WERI-Rb-1 (cell line): ENCODE data around the gene C2CD2.
A peak's percentile ranks its signal among the peaks of the same experiment; 100 is the strongest.

ENCODE experiments used
- DNase-seq: peaks from one replicate; pipeline ENCODE4 v3.0.0-alpha.2; 2020
- H3K27ac ChIP-seq: fragments of 250-450 bp; sonication (Bioruptor Pico); 2 replicates; pipeline ENCODE4 v1.5.1; 2020; ENCODE audit warnings: mild to moderate bottlenecking, moderate library complexity
- H3K27me3 ChIP-seq: fragments of 250-450 bp; sonication (Bioruptor Pico); 2 replicates; pipeline ENCODE4 v1.5.1; 2021; ENCODE audit warnings: mild to moderate bottlenecking, low read depth, moderate library complexity; ENCODE audit not compliant: insufficient read depth, severe bottlenecking
- H3K36me3 ChIP-seq: fragments of 250-450 bp; sonication (Bioruptor Pico); 2 replicates; pipeline ENCODE4 v1.5.1; 2020; ENCODE audit warnings: mild to moderate bottlenecking, moderate library complexity
- H3K4me3 ChIP-seq: 2 replicates; pipeline ENCODE4 v1.5.1; 2011; ENCODE audit warnings: low read depth, mild to moderate bottlenecking, control low read depth, low read length
- H3K9me3 ChIP-seq: fragments of 250-450 bp; sonication (Bioruptor Pico); 2 replicates; pipeline ENCODE4 v1.5.1; 2021; ENCODE audit warnings: mild to moderate bottlenecking, moderate library complexity; ENCODE audit not compliant: severe bottlenecking
- CTCF ChIP-seq: IDR thresholded peaks from 2 replicates; pipeline ENCODE4 v1.5.1; 2011; ENCODE audit warnings: low read depth, mild to moderate bottlenecking, control low read depth, inconsistent platforms, low read length

C2CD2 gene

GRCh38 chr21:41973861-41974751, 20.3 kb upstream of the C2CD2 start:
- TF ChIP-seq CTCF, result peak; percentile 63
- Histone ChIP-seq H3K4me3 (no peak overlapping the region), H3K27me3 (no peaks in the 10 kb centered on the region), H3K36me3 (no peaks in the 10 kb centered on the region), H3K27ac (no peak overlapping the region), H3K9me3 (peaks cover 4% of the 10 kb centered on the region)
- DNase-seq, result no peak

GRCh38 chr21:41973427-41973831, 19.6 kb upstream of the C2CD2 start:
- DNase-seq, result no peak
- no peak for TF ChIP-seq CTCF
- peaks cover 3% of the 10 kb centered on the region for H3K9me3 ChIP-seq
- H3K36me3 ChIP-seq, result no peaks in the 10 kb centered on the region
- H3K27me3 ChIP-seq, result no peaks in the 10 kb centered on the region
- no peak overlapping the region for H3K27ac ChIP-seq
- H3K4me3 ChIP-seq, result no peak overlapping the region

GRCh38 chr21:41972511-41973205, 18.8 kb upstream of the C2CD2 start:
- H3K36me3 ChIP-seq, result no peaks in the 10 kb centered on the region
- no peak overlapping the region for H3K27ac ChIP-seq
- peaks cover 3% of the 10 kb centered on the region for H3K9me3 ChIP-seq
- H3K27me3 ChIP-seq, result no peaks in the 10 kb centered on the region
- DNase-seq, result no peak
- no peak overlapping the region for H3K4me3 ChIP-seq
- no peak for TF ChIP-seq CTCF

- Histone ChIP-seq H3K9me3 (peaks cover 3% of the 10 kb centered on the region), H3K27me3 (no peaks in the 10 kb centered on the region), H3K4me3 (no peak overlapping the region), H3K36me3 (no peaks in the 10 kb centered on the region), H3K27ac (no peak overlapping the region)
- no peak for TF ChIP-seq CTCF
- DNase-seq, result no peak
Observed at GRCh38 chr21:41971891-41972290, 18.1 kb upstream of the C2CD2 start.

- Histone ChIP-seq H3K4me3 (no peak overlapping the region), H3K27ac (no peak overlapping the region), H3K27me3 (no peaks in the 10 kb centered on the region), H3K36me3 (no peaks in the 10 kb centered on the region), H3K9me3 (peaks cover 3% of the 10 kb centered on the region)
- TF ChIP-seq CTCF, result no peak
- DNase-seq, result no peak
Observed at GRCh38 chr21:41970751-41971653, 17.2 kb upstream of the C2CD2 start.
